Activated CD8-positive, alpha-beta T cell treated with anti-CD3 and anti-CD28 coated beads for 36 hours (primary cell): ENCODE measurements around the gene CMA1. TPM values are rescaled to one million over a fixed set of nuclear protein-coding genes. Genes with fewer than 3 reads are reported as not detected.
"Not testable (repeated sequence)": the region's sequence is repeated elsewhere in the genome, so short reads cannot be mapped to it uniquely, and the experiment has no call there.

Experiments used
- ATAC-seq: fragments of 200-7000 bp; cut with Tn5 transposase; one replicate; pipeline ENCODE4 v1.10.0; 2021; ENCODE audit warnings: mild to moderate bottlenecking, moderate library complexity
- CTCF ChIA-PET: fragments of 350-600 bp; sonication (Branson Sonifier 250); formaldehyde crosslinking; loops from one replicate; lab custom pipeline; 2021; ENCODE audit warnings: antibody characterized with exemption; lab: Charles Lee
- POLR2A ChIA-PET: fragments of 350-600 bp; sonication (Branson Sonifier 250); formaldehyde crosslinking; loops from one replicate; lab custom pipeline; 2021; ENCODE audit warnings: antibody characterized with exemption; lab: Charles Lee
- DNase-seq: peaks from one replicate; pipeline ENCODE4 v3.0.0-alpha.2; 2020
- H3K27ac Mint-ChIP-seq: one replicate; pipeline ENCODE4 v1.8.0; 2021; ENCODE audit warnings: mild to moderate bottlenecking, mixed read lengths
- H3K27me3 Mint-ChIP-seq: one replicate; pipeline ENCODE4 v1.8.0; 2021; ENCODE audit warnings: mixed read lengths
- H3K36me3 Mint-ChIP-seq: one replicate; pipeline ENCODE4 v1.8.0; 2021; ENCODE audit warnings: low read depth, mixed read lengths
- H3K4me1 Mint-ChIP-seq: one replicate; pipeline ENCODE4 v1.8.0; 2021; ENCODE audit warnings: low read depth, mixed read lengths
- H3K4me3 Mint-ChIP-seq: one replicate; pipeline ENCODE4 v1.8.0; 2021; ENCODE audit warnings: mild to moderate bottlenecking, moderate library complexity, mixed read lengths
- H3K9me3 Mint-ChIP-seq: one replicate; pipeline ENCODE4 v1.8.0; 2021; ENCODE audit warnings: mixed read lengths
- intact Hi-C: fragments of 100-400 bp; cut with micrococcal nuclease; formaldehyde crosslinking; loops from one replicate; pipeline ENCODE4 v1.10.0; 2022
- total RNA-seq, 2 experiments: library from RNA; stranded (reverse); gene quantifications; one replicate each; pipeline ENCODE4 v1.2.3, GENCODE V29; 2021
- TF ChIP-seq, protein P1 (sequence below): fragments of 200-600 bp; IDR thresholded peaks from one replicate; pipeline ENCODE4 v1.8.0; 2022; ENCODE audit warnings: antibody characterized with exemption, mild to moderate bottlenecking

The CMA1 gene
- total RNA-seq, 2 experiments from 2014 or later, result 0.34 TPM; not detected in 1

- Mint-ChIP-seq H3K4me3 (no peak overlapping the region), H3K27me3 (no peaks in the 10 kb centered on the region), H3K4me1 (no peaks in the 10 kb centered on the region), H3K27ac (peak overlapping the region; percentile 22), H3K9me3 (peaks cover 2% of the 10 kb centered on the region), H3K36me3 (no peaks in the 10 kb centered on the region)
- ATAC-seq (peak; percentile 85), DNase-seq (peak; percentile 64)
- CTCF ChIA-PET, result interaction anchor here (0.8 to 1.7 kb wide), 8 partner anchors 9 to 228 kb away, joined by 3 to 6 read pairs (median 4); no protein-coding TSS in a partner anchor
- TF ChIP-seq, protein P1, sequence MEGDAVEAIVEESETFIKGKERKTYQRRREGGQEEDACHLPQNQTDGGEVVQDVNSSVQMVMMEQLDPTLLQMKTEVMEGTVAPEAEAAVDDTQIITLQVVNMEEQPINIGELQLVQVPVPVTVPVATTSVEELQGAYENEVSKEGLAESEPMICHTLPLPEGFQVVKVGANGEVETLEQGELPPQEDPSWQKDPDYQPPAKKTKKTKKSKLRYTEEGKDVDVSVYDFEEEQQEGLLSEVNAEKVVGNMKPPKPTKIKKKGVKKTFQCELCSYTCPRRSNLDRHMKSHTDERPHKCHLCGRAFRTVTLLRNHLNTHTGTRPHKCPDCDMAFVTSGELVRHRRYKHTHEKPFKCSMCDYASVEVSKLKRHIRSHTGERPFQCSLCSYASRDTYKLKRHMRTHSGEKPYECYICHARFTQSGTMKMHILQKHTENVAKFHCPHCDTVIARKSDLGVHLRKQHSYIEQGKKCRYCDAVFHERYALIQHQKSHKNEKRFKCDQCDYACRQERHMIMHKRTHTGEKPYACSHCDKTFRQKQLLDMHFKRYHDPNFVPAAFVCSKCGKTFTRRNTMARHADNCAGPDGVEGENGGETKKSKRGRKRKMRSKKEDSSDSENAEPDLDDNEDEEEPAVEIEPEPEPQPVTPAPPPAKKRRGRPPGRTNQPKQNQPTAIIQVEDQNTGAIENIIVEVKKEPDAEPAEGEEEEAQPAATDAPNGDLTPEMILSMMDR, result peak; percentile 75
- intact Hi-C loops, result no loop called here
- POLR2A ChIA-PET, result no interaction called here
These were observed 26.3 kb downstream of the CMA1 start for GRCh38 chr14:24481622-24482324.

DNA sequence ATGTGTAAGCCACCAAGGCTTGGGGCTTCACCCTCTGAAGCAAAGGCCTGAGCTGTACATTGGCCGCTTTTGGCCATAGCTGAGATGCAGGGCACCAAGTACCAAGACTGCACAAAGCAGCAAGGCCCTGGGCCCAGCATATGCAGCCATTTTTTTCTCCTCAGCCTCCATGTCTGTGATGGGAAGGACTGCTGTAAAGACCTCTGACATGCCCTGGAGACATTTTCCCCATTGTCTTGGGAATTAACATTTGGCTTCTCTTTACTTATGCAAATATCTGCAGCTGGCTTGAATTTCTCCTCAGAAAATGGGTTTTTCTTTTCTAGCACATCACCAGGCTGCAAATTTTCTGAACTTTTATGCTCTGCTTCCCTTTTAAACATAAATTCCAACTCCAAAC lies 28.1 kb downstream of the CMA1 start:
- intact Hi-C loops, H3K9me3 Mint-ChIP-seq, DNase-seq, H3K4me3 Mint-ChIP-seq, POLR2A ChIA-PET, H3K27me3 Mint-ChIP-seq, H3K27ac Mint-ChIP-seq, H3K4me1 Mint-ChIP-seq, H3K36me3 Mint-ChIP-seq, ATAC-seq: not testable (repeated sequence)
- CTCF ChIA-PET, result interaction anchor here (1.0 kb wide), 1 partner anchor 230 kb away, joined by 3 read pairs; no protein-coding TSS in a partner anchor

- DNase-seq (no peak), ATAC-seq (no peak)
- intact Hi-C loops, result no loop called here
- ChIA-PET CTCF (no interaction called here), POLR2A (no interaction called here)
- Mint-ChIP-seq H3K9me3 (peaks cover 2% of the 10 kb centered on the region), H3K27ac (no peak overlapping the region), H3K27me3 (no peaks in the 10 kb centered on the region), H3K4me3 (no peak overlapping the region), H3K36me3 (no peaks in the 10 kb centered on the region), H3K4me1 (no peaks in the 10 kb centered on the region)
- TF ChIP-seq, protein P1, result no peak
These were observed 32.8 kb downstream of the CMA1 start for GRCh38 chr14:24475261-24475660.

DNA sequence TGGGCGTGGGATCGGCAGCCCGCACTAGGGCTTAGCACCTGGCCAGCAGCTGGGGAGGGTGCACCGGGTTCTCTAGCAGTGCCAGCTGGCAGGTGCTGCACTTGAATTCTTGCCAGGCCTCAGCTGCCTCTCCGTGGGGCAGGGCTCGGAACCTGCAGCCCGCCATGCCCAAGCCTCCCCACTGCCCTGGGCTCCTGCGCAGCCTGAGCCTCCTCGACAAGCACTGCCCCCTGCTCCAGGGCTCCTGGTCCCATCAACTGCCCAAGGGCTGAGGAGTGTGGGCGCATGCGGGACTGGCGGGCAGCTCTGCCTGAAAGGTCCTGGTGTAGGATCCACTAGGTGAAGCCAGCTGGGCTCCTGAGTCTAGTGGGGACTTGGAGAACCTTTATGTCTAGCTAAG lies 34.9 kb downstream of the CMA1 start:
- Mint-ChIP-seq H3K27ac (no peak overlapping the region), H3K27me3 (no peaks in the 10 kb centered on the region), H3K9me3 (no peaks in the 10 kb centered on the region), H3K4me3 (no peak overlapping the region), H3K4me1 (no peaks in the 10 kb centered on the region), H3K36me3 (no peaks in the 10 kb centered on the region)
- ATAC-seq (no peak), DNase-seq (no peak)
- intact Hi-C loops, result no loop called here
- ChIA-PET POLR2A (no interaction called here), CTCF (interaction anchor here (1.1 kb wide), 1 partner anchor 9 kb away, joined by 3 read pairs; no protein-coding TSS in a partner anchor)
- TF ChIP-seq, protein P1, result no peak

DNA sequence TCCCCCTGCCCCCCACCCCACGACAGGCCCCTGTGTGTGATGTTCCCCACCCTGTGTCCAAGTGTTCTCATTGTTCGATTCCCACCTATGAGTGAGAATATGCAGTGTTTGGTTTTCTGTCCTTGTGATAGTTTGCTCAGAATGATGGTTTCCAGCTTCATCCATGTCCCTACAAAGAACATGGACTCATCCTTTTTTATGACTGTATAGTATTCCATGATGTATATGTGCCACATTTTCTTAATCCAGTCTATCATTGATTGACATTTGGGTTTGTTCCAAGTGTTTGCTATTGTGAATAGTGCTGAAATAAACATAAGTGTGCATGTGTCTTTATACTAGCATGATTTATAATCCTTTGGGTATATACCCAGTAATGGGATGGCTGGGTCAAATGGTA lies 37.6 kb downstream of the CMA1 start:
- CTCF ChIA-PET, result interaction anchor here (1.1 kb wide), 1 partner anchor 11 kb away, joined by 3 read pairs; no protein-coding TSS in a partner anchor

GRCh38 chr14:24465805-24466204 lies 42.3 kb downstream of the CMA1 start:
- H3K9me3 Mint-ChIP-seq, result no peaks in the 10 kb centered on the region
- H3K36me3 Mint-ChIP-seq, result peaks cover 3% of the 10 kb centered on the region
- POLR2A ChIA-PET, result no interaction called here
- ATAC-seq (no peak), DNase-seq (no peak)
- CTCF ChIA-PET, result no interaction called here
- H3K4me3 Mint-ChIP-seq, result no peak overlapping the region
- H3K4me1 Mint-ChIP-seq, result peaks cover 17% of the 10 kb centered on the region
- TF ChIP-seq, protein P1, result no peak
- H3K27ac Mint-ChIP-seq, result no peak overlapping the region
- H3K27me3 Mint-ChIP-seq, result no peaks in the 10 kb centered on the region
- intact Hi-C loops, result no loop called here

More for the DNA sequence above, 37.6 kb downstream of the CMA1 start:
- DNase-seq, H3K27ac Mint-ChIP-seq, H3K4me1 Mint-ChIP-seq, ATAC-seq, intact Hi-C loops, H3K27me3 Mint-ChIP-seq, H3K4me3 Mint-ChIP-seq, H3K36me3 Mint-ChIP-seq, H3K9me3 Mint-ChIP-seq: not testable (repeated sequence)
- POLR2A ChIA-PET, result interaction anchor here (1.0 kb wide), 1 partner anchor 8 kb away, joined by 3 read pairs; no protein-coding TSS in a partner anchor
